HCT116 (cell line): Measurements from ENCODE around the gene FBRS. TPM values are rescaled to one million over a fixed set of nuclear protein-coding genes. Genes with fewer than 3 reads are reported as not detected.

Source experiments
- ATAC-seq: fragments of 200-7000 bp; cut with Tn5 transposase; 2 replicates; pipeline ENCODE4 v1.9.1; 2020; ENCODE audit warnings: mild to moderate bottlenecking, moderate library complexity
- BruUV-seq: library from RNA; stranded (reverse); fragments of 400-500 nt; replicated peaks from 2 replicates; lab custom pipeline; 2021; lab: Mats Ljungman, UMichigan
- CTCF ChIA-PET: fragments of 300-600 bp; sonication (Branson Sonifier 250); formaldehyde crosslinking; loops from one replicate; lab custom pipeline; 2021; ENCODE audit warnings: antibody characterized with exemption; lab: Charles Lee
- POLR2A ChIA-PET: fragments of 300-600, 350-600 bp; sonication (Branson Sonifier 250); formaldehyde crosslinking; loops from one replicate; lab custom pipeline; 2021; ENCODE audit warnings: antibody characterized with exemption; lab: Charles Lee
- RAD21 ChIA-PET, 2 experiments: fragments of 300-600 bp; sonication (Branson Sonifier 250); formaldehyde crosslinking; loops; one replicate each; lab custom pipeline; 2023; ENCODE audit warnings: low total read pairs in 2 of 2; ENCODE audit not compliant: uncharacterized antibody in 2 of 2, unreplicated experiment in 2 of 2, low non-redundant PET in 1 of 2; lab: Charles Lee
- DNase-seq: peaks from one replicate; pipeline ENCODE4 v3.0.0-alpha.2; 2010; ENCODE audit warnings: low read depth, low spot score
- H2AFZ ChIP-seq: fragments of 200-600 bp; shearing (Covaris generic), sonication (generic); 2 replicates; pipeline ENCODE4 v1.6.1; 2017; ENCODE audit warnings: low read depth, mixed run types, mixed read lengths, antibody characterized with exemption, low read length; ENCODE audit not compliant: poor library complexity, severe bottlenecking
- H3K27ac ChIP-seq: 2 replicates; pipeline ENCODE4 v1.5.1; 2012; ENCODE audit warnings: low read depth, low read length
- H3K27me3 ChIP-seq: fragments of 200-600 bp; sonication (generic); 2 replicates; pipeline ENCODE4 v1.6.1; 2016; ENCODE audit warnings: mixed run types, low read length, mixed read lengths; ENCODE audit not compliant: insufficient read depth
- H3K36me3 ChIP-seq, 2 experiments: fragments of 200-500 bp in 1 of 2; fragments of 200-600 bp in 1 of 2; sonication (Bioruptor generic) in 1 of 2; sonication (generic) in 1 of 2; 2 replicates each; pipeline versions ENCODE4 v1.5.1 to v1.6.1; 2014 to 2016; ENCODE audit warnings: low read length in 2 of 2, inconsistent platforms in 1 of 2, mixed read lengths in 1 of 2, mixed run types in 1 of 2; ENCODE audit not compliant: insufficient read depth in 2 of 2, control insufficient read depth in 1 of 2
- H3K4me1 ChIP-seq, 2 experiments: fragments of 200-600 bp in 1 of 2; sonication (generic) in 1 of 2; 2 replicates each; pipeline versions ENCODE4 v1.5.1 to v1.6.1; 2012 to 2017; ENCODE audit warnings: low read length in 2 of 2, inconsistent platforms in 1 of 2, mild to moderate bottlenecking in 1 of 2, mixed read lengths in 1 of 2, mixed run types in 1 of 2, moderate library complexity in 1 of 2; ENCODE audit not compliant: insufficient read depth in 2 of 2, control insufficient read depth in 1 of 2
- H3K4me2 ChIP-seq: fragments of 200-600 bp; sonication (generic); 2 replicates; pipeline ENCODE4 v1.6.1; 2017; ENCODE audit warnings: mixed run types, low read length, mixed read lengths
- H3K4me3 ChIP-seq, 2 experiments: fragments of 200-600 bp in 1 of 2; sonication (generic) in 1 of 2; replicated peaks in 1 of 2; 2 replicates each; pipeline ENCODE4 v1.5.1; 2011 to 2016; ENCODE audit warnings: low read length in 2 of 2, control low read depth in 1 of 2, low read depth in 1 of 2, mild to moderate bottlenecking in 1 of 2, mixed read lengths in 1 of 2, mixed run types in 1 of 2
- H3K79me2 ChIP-seq: fragments of 200-600 bp; sonication (generic); 2 replicates; pipeline ENCODE4 v1.6.1; 2017; ENCODE audit warnings: mild to moderate bottlenecking, mixed run types, low read length, moderate library complexity, mixed read lengths; ENCODE audit not compliant: insufficient read depth
- H3K9ac ChIP-seq: fragments of 200-600 bp; sonication (generic); 2 replicates; pipeline ENCODE4 v1.6.1; 2016; ENCODE audit warnings: low read length, mixed read lengths
- H3K9me2 ChIP-seq: fragments of 200-600 bp; sonication (generic), shearing (Covaris generic); 2 replicates; pipeline ENCODE4 v1.6.1; 2017; ENCODE audit warnings: mixed run types, mild to moderate bottlenecking, moderate library complexity; ENCODE audit not compliant: insufficient read depth
- H3K9me3 ChIP-seq, 2 experiments: fragments of 200-500 bp in 1 of 2; fragments of 200-600 bp in 1 of 2; sonication (Bioruptor generic) in 1 of 2; sonication (generic) in 1 of 2; 2 replicates each; pipeline ENCODE4 v1.6.1; 2014 to 2017; ENCODE audit warnings: low read length in 2 of 2, mixed read lengths in 2 of 2, inconsistent platforms in 1 of 2, low read depth in 1 of 2, mild to moderate bottlenecking in 1 of 2, mixed run types in 1 of 2, moderate library complexity in 1 of 2; ENCODE audit not compliant: control insufficient read depth in 1 of 2, insufficient read depth in 1 of 2
- H4K20me1 ChIP-seq: fragments of 200-600 bp; sonication (generic), shearing (Covaris generic); 2 replicates; pipeline ENCODE4 v1.6.1; 2017; ENCODE audit warnings: mixed run types, mild to moderate bottlenecking, moderate library complexity; ENCODE audit not compliant: insufficient read depth
- ATF3 ChIP-seq: IDR thresholded peaks from 2 replicates; pipeline ENCODE4 v1.6.1; 2012
- CBX3 ChIP-seq: IDR thresholded peaks from 2 replicates; pipeline ENCODE4 v1.6.1; 2012; ENCODE audit warnings: low read depth
- EZH2phosphoT487 ChIP-seq: fragments of 200-600 bp; IDR thresholded peaks from 2 replicates; pipeline ENCODE4 v1.6.1; 2018; ENCODE audit warnings: antibody characterized with exemption, borderline replicate concordance
- FOSL1 ChIP-seq: IDR thresholded peaks from 2 replicates; pipeline ENCODE4 v1.6.1; 2012; ENCODE audit warnings: low read depth
- JUND ChIP-seq: IDR thresholded peaks from 2 replicates; pipeline ENCODE4 v1.6.1; 2012
- POLR2AphosphoS5 ChIP-seq: IDR thresholded peaks from 2 replicates; pipeline ENCODE4 v1.6.1; 2011; ENCODE audit warnings: mild to moderate bottlenecking, low read depth, low read length, moderate library complexity
- SIN3A ChIP-seq: IDR thresholded peaks from 2 replicates; pipeline ENCODE4 v1.6.1; 2012; ENCODE audit warnings: low read depth
- SP1 ChIP-seq: IDR thresholded peaks from 2 replicates; pipeline ENCODE4 v1.6.1; 2012; ENCODE audit warnings: low read depth
- SRF ChIP-seq: IDR thresholded peaks from 2 replicates; pipeline ENCODE4 v1.6.1; 2012; ENCODE audit warnings: low read depth
- TCF7L2 ChIP-seq: IDR thresholded peaks from 2 replicates; pipeline ENCODE4 v1.7.0; 2011; ENCODE audit warnings: borderline replicate concordance, inconsistent platforms; ENCODE audit not compliant: insufficient read depth, insufficient read length; ENCODE audit errors: extremely low read depth
- ZFX ChIP-seq: fragments of 450-650 bp; IDR thresholded peaks from 2 replicates; pipeline ENCODE4 v1.6.1; 2017
- intact Hi-C: fragments of 100-400 bp; cut with micrococcal nuclease; formaldehyde crosslinking; loops from 2 replicates; pipeline ENCODE4 v1.10.0; 2022
- total RNA-seq: library from RNA; stranded (reverse); gene quantifications from one replicate; pipeline ENCODE4 v1.2.1, GENCODE V29; 2021; ENCODE audit not compliant: unreplicated experiment

FBRS gene
- total RNA-seq, 1 experiment from 2014 or later: 65.3 TPM

- Histone ChIP-seq H2AFZ (no peak overlapping the region), H3K27ac (no peak overlapping the region), H3K9ac (no peak overlapping the region), H3K4me2 (no peak overlapping the region), H3K36me3 (peaks cover 10 to 21% of the 10 kb centered on the region in 2 experiments), H3K4me3 (no peak overlapping the region), H4K20me1 (no peaks in the 10 kb centered on the region), H3K9me2 (no peaks in the 10 kb centered on the region), H3K79me2 (peaks cover 28% of the 10 kb centered on the region), H3K9me3 (no peaks in the 10 kb centered on the region), H3K27me3 (no peaks in the 10 kb centered on the region), H3K4me1 (peaks cover 17 to 29% of the 10 kb centered on the region in 2 experiments)
- no TSS peak for BruUV-seq
- no peak for TF ChIP-seq TCF7L2
- TF ChIP-seq FOSL1: no peak
- no peak for TF ChIP-seq SIN3A
- ChIA-PET POLR2A (no interaction called here), CTCF (no interaction called here), RAD21 (no interaction called here)
- ATAC-seq (no peak), DNase-seq (no peak)
- intact Hi-C loops: no loop called here
Observed at GRCh38 chr16:30655815-30656347, 2.4 kb upstream of the FBRS start.

GRCh38 chr16:30656388-30656787, 1.8 kb upstream of the FBRS start:
- CTCF ChIA-PET: no interaction called here
- Histone ChIP-seq H3K79me2 (peaks cover 33% of the 10 kb centered on the region), H3K27me3 (no peaks in the 10 kb centered on the region), H3K9me2 (no peaks in the 10 kb centered on the region), H3K4me1 (peaks cover 20 to 33% of the 10 kb centered on the region in 2 experiments), H3K27ac (peak overlapping the region; percentile 97; the same call in 1 of the 2 replicates), H3K9ac (no peak overlapping the region), H3K4me2 (no peak overlapping the region), H3K36me3 (peaks cover 10 to 25% of the 10 kb centered on the region in 2 experiments), H4K20me1 (no peaks in the 10 kb centered on the region), H3K9me3 (no peaks in the 10 kb centered on the region), H3K4me3 (no peak overlapping the region), H2AFZ (no peak overlapping the region)
- ATAC-seq: no peak
- POLR2A ChIA-PET: no interaction called here
- BruUV-seq: no TSS peak
- TF ChIP-seq EZH2phosphoT487 (no peak), ATF3 (no peak), ZFX (no peak), POLR2AphosphoS5 (no peak), SP1 (no peak), JUND (no peak), CBX3 (no peak), SRF (no peak)
- DNase-seq: no peak
- intact Hi-C loops: no loop called here
- RAD21 ChIA-PET: no interaction called here
